Testis (tissue), 2 donors: Measurements from ENCODE around the gene FAM240A.

Experiments used
- CTCF ChIP-seq, 3 experiments: fragments of 450-650 bp in 2 of 3; fragments of 200-600 bp in 1 of 3; sonication (generic) in 1 of 3; IDR thresholded peaks; one replicate each; pipeline ENCODE4 v1.5.1; 2016 to 2019; ENCODE audit warnings: antibody characterized with exemption in 3 of 3, mild to moderate bottlenecking in 2 of 3, moderate library complexity in 1 of 3
- POLR2A ChIP-seq: fragments of 450-650 bp; IDR thresholded peaks from one replicate; pipeline ENCODE4 v1.6.1; 2017; ENCODE audit warnings: antibody characterized with exemption, mild to moderate bottlenecking, moderate library complexity

- TF ChIP-seq POLR2A, result no peak
- no peak for TF ChIP-seq CTCF (IDR thresholded peaks at IDR 0.05)
Observed at GRCh38 chr3:46639221-46639620, 26.9 kb downstream of the FAM240A start.
